HepG2 (cell line): ENCODE data around the gene P2RY11. TPM values are rescaled to one million over a fixed set of nuclear protein-coding genes. Genes with fewer than 3 reads are reported as not detected.

Source experiments
- ADNP ChIP-seq: sonication (generic); formaldehyde crosslinking; IDR thresholded peaks from 2 replicates; pipeline ENCODE4 v1.4.0; 2020; ENCODE audit warnings: missing genetic modification reagents
- CAMTA2 ChIP-seq: sonication (generic); formaldehyde crosslinking; IDR thresholded peaks from 2 replicates; pipeline ENCODE4 v1.4.0; 2020; ENCODE audit warnings: mild to moderate bottlenecking, missing genetic modification reagents, borderline replicate concordance
- CBX1 ChIP-seq: IDR thresholded peaks from one replicate; pipeline ENCODE4 v1.6.1; 2016; ENCODE audit warnings: antibody characterized with exemption, low read depth
- HNF4A ChIP-seq: sonication (generic); formaldehyde crosslinking; IDR thresholded peaks from 2 replicates; pipeline ENCODE4 v1.4.0; 2020; ENCODE audit warnings: missing genetic modification reagents
- MAF1 ChIP-seq: sonication (generic); formaldehyde crosslinking; IDR thresholded peaks from 2 replicates; pipeline ENCODE4 v1.5.0; 2020; ENCODE audit warnings: missing genetic modification reagents, borderline replicate concordance
- PATZ1 ChIP-seq: sonication (generic); formaldehyde crosslinking; IDR thresholded peaks from 2 replicates; pipeline ENCODE4 v1.4.0; 2020; ENCODE audit warnings: missing genetic modification reagents
- PAX8 ChIP-seq: sonication (generic); formaldehyde crosslinking; IDR thresholded peaks from 2 replicates; pipeline ENCODE4 v1.8.0; 2022; ENCODE audit warnings: mild to moderate bottlenecking, missing genetic modification reagents, borderline replicate concordance
- SOX6 ChIP-seq, 2 experiments: fragments of 450-650 bp in 1 of 2; sonication (generic) in 1 of 2; formaldehyde crosslinking in 1 of 2; IDR thresholded peaks; 2 replicates each; pipeline versions ENCODE4 v1.4.0 to v1.6.1; 2017 to 2020; ENCODE audit warnings: antibody characterized with exemption in 1 of 2, mild to moderate bottlenecking in 1 of 2, missing genetic modification reagents in 1 of 2
- ZBTB14 ChIP-seq: sonication (generic); formaldehyde crosslinking; IDR thresholded peaks from 2 replicates; pipeline ENCODE4 v1.4.0; 2020; ENCODE audit warnings: missing genetic modification reagents
- ZBTB26 ChIP-seq: IDR thresholded peaks from 2 replicates; pipeline ENCODE4 v1.6.1; 2016; ENCODE audit warnings: missing compliant biosample characterization, missing genetic modification reagents, borderline replicate concordance
- ZBTB42 ChIP-seq: sonication (generic); formaldehyde crosslinking; IDR thresholded peaks from 2 replicates; pipeline ENCODE4 v1.5.0; 2020; ENCODE audit warnings: mild to moderate bottlenecking, missing genetic modification reagents
- ZNF253 ChIP-seq: sonication (generic); formaldehyde crosslinking; IDR thresholded peaks from 2 replicates; pipeline ENCODE4 v1.8.0; 2022; ENCODE audit warnings: mild to moderate bottlenecking, missing genetic modification reagents, borderline replicate concordance
- ZNF350 ChIP-seq: sonication (generic); formaldehyde crosslinking; IDR thresholded peaks from 2 replicates; pipeline ENCODE4 v1.4.0; 2020; ENCODE audit warnings: mild to moderate bottlenecking, low read depth, missing genetic modification reagents, borderline replicate concordance
- polyA plus RNA-seq, 8 experiments: library from polyadenylated mRNA; depleted of rRNA in 3 of 8; stranded (reverse) in 7 of 8; unstranded in 1 of 8; fragments of >200 nt; fragmentation: Illumina TruSeq in 4 of 8; extraction: Trizol in 4 of 8; gene quantifications; 2 replicates each; pipeline versions ENCODE4 v1.2.1 to v1.2.3, GENCODE V29; 2011 to 2016; ENCODE audit warnings: low read depth in 4 of 8, missing spikeins in 1 of 8, mixed read lengths in 1 of 8; ENCODE audit not compliant: insufficient read depth in 1 of 8
- total RNA-seq, 5 experiments: library from RNA; depleted of rRNA; stranded (reverse); fragments of >200 nt; fragmentation: Illumina TruSeq; extraction: Trizol; gene quantifications; 2 replicates each; pipeline ENCODE4 v1.2.3, GENCODE V29; 2016; ENCODE audit warnings: low read depth in 1 of 5
- TF ChIP-seq, protein P1 (sequence below): sonication (generic); formaldehyde crosslinking; IDR thresholded peaks from 2 replicates; pipeline ENCODE4 v1.4.0; 2020; ENCODE audit warnings: missing genetic modification reagents
- TF ChIP-seq, protein P2 (sequence below): sonication (generic); formaldehyde crosslinking; IDR thresholded peaks from 2 replicates; pipeline ENCODE4 v1.4.0; 2020; ENCODE audit warnings: missing genetic modification reagents, borderline replicate concordance

The P2RY11 gene
- total and polyA plus RNA-seq, 2 of the 13 experiments (the other 11 are each of a cell fraction or from before 2014, with no cell fraction given): 4.0 to 7.8 TPM

GRCh38 chr19:10079031-10079453, 32.5 kb upstream of the P2RY11 start (continued):
- TF ChIP-seq PATZ1 (CRISPR knock-in tag) (peak; percentile 50; the same call in 1 of the 2 replicates), ZBTB26 (no peak), ADNP (CRISPR knock-in tag) (no peak; the same call in 1 of the 2 replicates), ZBTB14 (CRISPR knock-in tag) (no peak), MAF1 (no peak), CBX1 (no peak), SOX6 (IDR thresholded peaks at IDR 0.05) (no peak), SOX6 (CRISPR knock-in tag; IDR thresholded peaks at IDR 0.05) (peak; percentile 30; the same call in 1 of the 2 replicates), PAX8 (CRISPR knock-in tag) (no peak), ZBTB42 (CRISPR knock-in tag) (no peak), ZNF350 (CRISPR knock-in tag) (no peak), CAMTA2 (no peak), HNF4A (CRISPR knock-in tag) (peak; percentile 78), ZNF253 (CRISPR knock-in tag) (no peak)
- TF ChIP-seq, protein P1, sequence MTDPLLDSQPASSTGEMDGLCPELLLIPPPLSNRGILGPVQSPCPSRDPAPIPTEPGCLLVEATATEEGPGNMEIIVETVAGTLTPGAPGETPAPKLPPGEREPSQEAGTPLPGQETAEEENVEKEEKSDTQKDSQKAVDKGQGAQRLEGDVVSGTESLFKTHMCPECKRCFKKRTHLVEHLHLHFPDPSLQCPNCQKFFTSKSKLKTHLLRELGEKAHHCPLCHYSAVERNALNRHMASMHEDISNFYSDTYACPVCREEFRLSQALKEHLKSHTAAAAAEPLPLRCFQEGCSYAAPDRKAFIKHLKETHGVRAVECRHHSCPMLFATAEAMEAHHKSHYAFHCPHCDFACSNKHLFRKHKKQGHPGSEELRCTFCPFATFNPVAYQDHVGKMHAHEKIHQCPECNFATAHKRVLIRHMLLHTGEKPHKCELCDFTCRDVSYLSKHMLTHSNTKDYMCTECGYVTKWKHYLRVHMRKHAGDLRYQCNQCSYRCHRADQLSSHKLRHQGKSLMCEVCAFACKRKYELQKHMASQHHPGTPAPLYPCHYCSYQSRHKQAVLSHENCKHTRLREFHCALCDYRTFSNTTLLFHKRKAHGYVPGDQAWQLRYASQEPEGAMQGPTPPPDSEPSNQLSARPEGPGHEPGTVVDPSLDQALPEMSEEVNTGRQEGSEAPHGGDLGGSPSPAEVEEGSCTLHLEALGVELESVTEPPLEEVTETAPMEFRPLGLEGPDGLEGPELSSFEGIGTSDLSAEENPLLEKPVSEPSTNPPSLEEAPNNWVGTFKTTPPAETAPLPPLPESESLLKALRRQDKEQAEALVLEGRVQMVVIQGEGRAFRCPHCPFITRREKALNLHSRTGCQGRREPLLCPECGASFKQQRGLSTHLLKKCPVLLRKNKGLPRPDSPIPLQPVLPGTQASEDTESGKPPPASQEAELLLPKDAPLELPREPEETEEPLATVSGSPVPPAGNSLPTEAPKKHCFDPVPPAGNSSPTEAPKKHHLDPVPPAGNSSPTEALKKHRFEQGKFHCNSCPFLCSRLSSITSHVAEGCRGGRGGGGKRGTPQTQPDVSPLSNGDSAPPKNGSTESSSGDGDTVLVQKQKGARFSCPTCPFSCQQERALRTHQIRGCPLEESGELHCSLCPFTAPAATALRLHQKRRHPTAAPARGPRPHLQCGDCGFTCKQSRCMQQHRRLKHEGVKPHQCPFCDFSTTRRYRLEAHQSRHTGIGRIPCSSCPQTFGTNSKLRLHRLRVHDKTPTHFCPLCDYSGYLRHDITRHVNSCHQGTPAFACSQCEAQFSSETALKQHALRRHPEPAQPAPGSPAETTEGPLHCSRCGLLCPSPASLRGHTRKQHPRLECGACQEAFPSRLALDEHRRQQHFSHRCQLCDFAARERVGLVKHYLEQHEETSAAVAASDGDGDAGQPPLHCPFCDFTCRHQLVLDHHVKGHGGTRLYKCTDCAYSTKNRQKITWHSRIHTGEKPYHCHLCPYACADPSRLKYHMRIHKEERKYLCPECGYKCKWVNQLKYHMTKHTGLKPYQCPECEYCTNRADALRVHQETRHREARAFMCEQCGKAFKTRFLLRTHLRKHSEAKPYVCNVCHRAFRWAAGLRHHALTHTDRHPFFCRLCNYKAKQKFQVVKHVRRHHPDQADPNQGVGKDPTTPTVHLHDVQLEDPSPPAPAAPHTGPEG (CRISPR knock-in tag): no peak
- TF ChIP-seq, protein P2, sequence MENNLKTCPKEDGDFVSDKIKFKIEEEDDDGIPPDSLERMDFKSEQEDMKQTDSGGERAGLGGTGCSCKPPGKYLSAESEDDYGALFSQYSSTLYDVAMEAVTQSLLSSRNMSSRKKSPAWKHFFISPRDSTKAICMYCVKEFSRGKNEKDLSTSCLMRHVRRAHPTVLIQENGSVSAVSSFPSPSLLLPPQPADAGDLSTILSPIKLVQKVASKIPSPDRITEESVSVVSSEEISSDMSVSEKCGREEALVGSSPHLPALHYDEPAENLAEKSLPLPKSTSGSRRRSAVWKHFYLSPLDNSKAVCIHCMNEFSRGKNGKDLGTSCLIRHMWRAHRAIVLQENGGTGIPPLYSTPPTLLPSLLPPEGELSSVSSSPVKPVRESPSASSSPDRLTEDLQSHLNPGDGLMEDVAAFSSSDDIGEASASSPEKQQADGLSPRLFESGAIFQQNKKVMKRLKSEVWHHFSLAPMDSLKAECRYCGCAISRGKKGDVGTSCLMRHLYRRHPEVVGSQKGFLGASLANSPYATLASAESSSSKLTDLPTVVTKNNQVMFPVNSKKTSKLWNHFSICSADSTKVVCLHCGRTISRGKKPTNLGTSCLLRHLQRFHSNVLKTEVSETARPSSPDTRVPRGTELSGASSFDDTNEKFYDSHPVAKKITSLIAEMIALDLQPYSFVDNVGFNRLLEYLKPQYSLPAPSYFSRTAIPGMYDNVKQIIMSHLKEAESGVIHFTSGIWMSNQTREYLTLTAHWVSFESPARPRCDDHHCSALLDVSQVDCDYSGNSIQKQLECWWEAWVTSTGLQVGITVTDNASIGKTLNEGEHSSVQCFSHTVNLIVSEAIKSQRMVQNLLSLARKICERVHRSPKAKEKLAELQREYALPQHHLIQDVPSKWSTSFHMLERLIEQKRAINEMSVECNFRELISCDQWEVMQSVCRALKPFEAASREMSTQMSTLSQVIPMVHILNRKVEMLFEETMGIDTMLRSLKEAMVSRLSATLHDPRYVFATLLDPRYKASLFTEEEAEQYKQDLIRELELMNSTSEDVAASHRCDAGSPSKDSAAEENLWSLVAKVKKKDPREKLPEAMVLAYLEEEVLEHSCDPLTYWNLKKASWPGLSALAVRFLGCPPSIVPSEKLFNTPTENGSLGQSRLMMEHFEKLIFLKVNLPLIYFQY (CRISPR knock-in tag): no peak
